SU-DHL-6 (cell line): ENCODE results near the gene TMF1.
A peak's percentile ranks its signal among the peaks of the same experiment; 100 is the strongest.

ENCODE experiments used
- H2AFZ ChIP-seq: fragments of 200-600 bp; sonication (generic); 2 replicates; pipeline ENCODE4 v1.6.1; 2014; ENCODE audit warnings: low read depth, mild to moderate bottlenecking, moderate library complexity, mixed read lengths, antibody characterized with exemption, low read length; ENCODE audit not compliant: severe bottlenecking
- H3F3A ChIP-seq: fragments of 200-600 bp; shearing (Covaris generic); 2 replicates; pipeline ENCODE4 v1.6.0; 2016; ENCODE audit warnings: antibody characterized with exemption, mild to moderate bottlenecking; ENCODE audit not compliant: insufficient read depth
- H3K27ac ChIP-seq: fragments of 200-600 bp; sonication (generic); 2 replicates; pipeline ENCODE4 v1.5.1; 2016; ENCODE audit warnings: low read depth, mild to moderate bottlenecking, low read length, moderate library complexity, mixed read lengths
- H3K27me3 ChIP-seq: fragments of 200-600 bp; sonication (generic), shearing (Covaris generic); 2 replicates; pipeline ENCODE4 v1.6.0; 2014; ENCODE audit warnings: mild to moderate bottlenecking, low read length
- H3K36me3 ChIP-seq: fragments of 200-600 bp; sonication (generic); 2 replicates; pipeline ENCODE4 v1.6.1; 2014; ENCODE audit warnings: mild to moderate bottlenecking, low read length, mixed read lengths
- H3K4me2 ChIP-seq: fragments of 300-600, 200-600 bp; shearing (Covaris generic), sonication (generic); 2 replicates; pipeline ENCODE4 v1.6.0; 2014; ENCODE audit warnings: low read length, low read depth, mild to moderate bottlenecking; ENCODE audit not compliant: poor library complexity, severe bottlenecking
- H3K4me3 ChIP-seq: fragments of 200-600 bp; sonication (generic); 2 replicates; pipeline ENCODE4 v1.5.1; 2014; ENCODE audit warnings: antibody characterized with exemption, low read length, mild to moderate bottlenecking, mixed read lengths; ENCODE audit not compliant: insufficient read depth, poor library complexity, severe bottlenecking
- H3K79me2 ChIP-seq: fragments of 200-600 bp; sonication (generic); 2 replicates; pipeline ENCODE4 v1.6.1; 2014; ENCODE audit warnings: mild to moderate bottlenecking, low read length, moderate library complexity; ENCODE audit not compliant: insufficient read depth
- H3K9ac ChIP-seq: fragments of 200-600 bp; sonication (generic); 2 replicates; pipeline ENCODE4 v1.7.0; 2014; ENCODE audit warnings: mild to moderate bottlenecking, low read length
- H3K9me2 ChIP-seq: fragments of 200-600 bp; sonication (generic); replicated peaks from 2 replicates; pipeline ENCODE4 v1.6.1; 2014; ENCODE audit warnings: low read length; ENCODE audit not compliant: insufficient read depth
- H3K9me3 ChIP-seq: fragments of 200-600 bp; sonication (generic); 2 replicates; pipeline ENCODE4 v1.6.1; 2014; ENCODE audit warnings: low read length, mixed read lengths; ENCODE audit not compliant: insufficient read depth
- H4K20me1 ChIP-seq: fragments of 200-600 bp; sonication (generic); 2 replicates; pipeline ENCODE4 v1.6.1; 2014; ENCODE audit warnings: low read depth, mild to moderate bottlenecking, antibody characterized with exemption, low read length, moderate library complexity, mixed read lengths
- CTCF ChIP-seq: fragments of 200-600 bp; sonication (generic); IDR thresholded peaks from one replicate; pipeline ENCODE4 v1.5.1; 2017; ENCODE audit warnings: antibody characterized with exemption, mild to moderate bottlenecking, low read length, moderate library complexity; ENCODE audit not compliant: insufficient read depth, poor library complexity, severe bottlenecking
- EZH2phosphoT487 ChIP-seq: fragments of 200-600 bp; sonication (generic), shearing (Covaris generic); conservative IDR thresholded peaks from 2 replicates; pipeline ENCODE4 v1.6.1; 2018; ENCODE audit warnings: mild to moderate bottlenecking, antibody characterized with exemption, low read length, moderate library complexity, mixed read lengths

The TMF1 gene

DNA sequence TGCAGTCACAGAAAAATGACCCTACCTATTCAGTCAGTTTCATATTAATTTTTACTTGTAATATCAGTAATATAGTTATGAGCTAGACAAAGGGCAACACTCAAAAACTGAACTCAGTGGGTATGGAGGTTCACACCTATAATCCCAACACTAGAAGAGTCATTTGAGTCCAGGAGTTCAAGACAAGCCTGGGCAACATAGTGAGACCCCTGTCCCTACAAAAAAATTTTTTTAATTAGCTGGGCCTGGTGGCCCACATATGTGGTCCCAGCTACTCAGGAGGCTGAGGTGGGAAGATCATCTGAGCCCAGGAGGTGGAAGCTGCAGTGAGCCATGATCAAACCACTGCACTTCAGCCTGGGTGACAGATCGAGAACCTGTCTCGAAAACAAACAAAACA lies 3.1 kb downstream of the TMF1 start:
- no peak for TF ChIP-seq EZH2phosphoT487
- no peak for TF ChIP-seq CTCF
- peaks cover 15% of the 10 kb centered on the region for H3F3A ChIP-seq
- no peak overlapping the region for H3K4me3 ChIP-seq
- peak overlapping the region; percentile 98 for H3K4me2 ChIP-seq
- H2AFZ ChIP-seq = no peak overlapping the region
- H3K9me3 ChIP-seq = no peaks in the 10 kb centered on the region
- H3K9me2 ChIP-seq = no peaks in the 10 kb centered on the region
- H3K79me2 ChIP-seq = peaks cover 45% of the 10 kb centered on the region
- peaks cover 21% of the 10 kb centered on the region for H3K36me3 ChIP-seq
- no peaks in the 10 kb centered on the region for H3K27me3 ChIP-seq
- H3K9ac ChIP-seq = no peak overlapping the region
- H3K27ac ChIP-seq = no peak overlapping the region
- no peaks in the 10 kb centered on the region for H4K20me1 ChIP-seq

DNA sequence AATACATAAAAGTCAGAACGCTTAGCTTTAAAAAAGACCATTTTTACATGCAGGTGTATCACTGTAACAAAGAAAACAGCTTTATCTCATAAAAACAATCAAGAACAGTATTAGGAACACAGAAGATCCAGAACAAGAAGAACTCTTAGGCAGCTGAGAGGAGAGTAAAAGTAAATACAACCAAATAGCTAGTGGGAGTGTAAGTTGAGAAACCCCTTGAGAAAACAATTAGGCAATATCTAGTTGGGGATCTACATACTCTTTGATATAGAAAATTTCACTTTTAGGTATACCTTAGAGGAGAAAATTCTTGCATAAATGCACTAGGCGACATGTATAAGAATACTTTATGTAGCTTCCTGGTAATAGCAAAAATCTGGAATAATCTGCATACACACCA lies 7.5 kb downstream of the TMF1 start:
- Histone ChIP-seq H3K79me2 (peaks cover 21% of the 10 kb centered on the region), H3K36me3 (peaks cover 49% of the 10 kb centered on the region), H3K27ac (no peak overlapping the region), H3K9me3 (no peaks in the 10 kb centered on the region), H3K9me2 (no peaks in the 10 kb centered on the region), H3K27me3 (no peaks in the 10 kb centered on the region), H3F3A (no peaks in the 10 kb centered on the region; the same call in 1 of the 2 replicates), H3K4me2 (no peak overlapping the region), H3K4me3 (no peak overlapping the region), H4K20me1 (no peaks in the 10 kb centered on the region), H3K9ac (no peak overlapping the region), H2AFZ (no peak overlapping the region)
- TF ChIP-seq CTCF (no peak), EZH2phosphoT487 (no peak)

GRCh38 chr3:69033470-69033869 lies 18.7 kb downstream of the TMF1 start:
- no peaks in the 10 kb centered on the region for H3K9me2 ChIP-seq
- H3F3A ChIP-seq = no peaks in the 10 kb centered on the region
- H3K27me3 ChIP-seq = no peaks in the 10 kb centered on the region
- no peaks in the 10 kb centered on the region for H3K9me3 ChIP-seq
- no peak for TF ChIP-seq CTCF
- no peak overlapping the region for H3K4me2 ChIP-seq
- H3K79me2 ChIP-seq = no peaks in the 10 kb centered on the region
- H3K9ac ChIP-seq = no peak overlapping the region
- H4K20me1 ChIP-seq = no peaks in the 10 kb centered on the region
- no peak overlapping the region for H3K4me3 ChIP-seq
- no peak overlapping the region for H2AFZ ChIP-seq
- H3K36me3 ChIP-seq = peaks cover 41% of the 10 kb centered on the region; the same call in 1 of the 2 replicates
- H3K27ac ChIP-seq = no peak overlapping the region

- Histone ChIP-seq H3K27me3 (no peaks in the 10 kb centered on the region), H4K20me1 (no peaks in the 10 kb centered on the region), H3K27ac (no peak overlapping the region), H3K4me2 (no peak overlapping the region), H3K9me3 (no peaks in the 10 kb centered on the region), H3K9ac (no peak overlapping the region), H3K36me3 (peaks cover 43% of the 10 kb centered on the region; the same call in 1 of the 2 replicates), H3K4me3 (no peak overlapping the region), H2AFZ (no peak overlapping the region), H3F3A (no peaks in the 10 kb centered on the region), H3K9me2 (no peaks in the 10 kb centered on the region), H3K79me2 (no peaks in the 10 kb centered on the region)
- TF ChIP-seq EZH2phosphoT487 (no peak), CTCF (no peak)
Measured at GRCh38 chr3:69032737-69033136, 19.4 kb downstream of the TMF1 start.
